Measurements from ENCODE around the gene MPC1L. TPM values are rescaled to one million over a fixed set of nuclear protein-coding genes. Genes with fewer than 3 reads are reported as not detected.
"Not testable (repeated sequence)": the region's sequence is repeated elsewhere in the genome, so short reads cannot be mapped to it uniquely, and the experiment has no call there.

Gene MPC1L
- total RNA-seq, 4 donors from 2014 or later: not detected

DNA sequence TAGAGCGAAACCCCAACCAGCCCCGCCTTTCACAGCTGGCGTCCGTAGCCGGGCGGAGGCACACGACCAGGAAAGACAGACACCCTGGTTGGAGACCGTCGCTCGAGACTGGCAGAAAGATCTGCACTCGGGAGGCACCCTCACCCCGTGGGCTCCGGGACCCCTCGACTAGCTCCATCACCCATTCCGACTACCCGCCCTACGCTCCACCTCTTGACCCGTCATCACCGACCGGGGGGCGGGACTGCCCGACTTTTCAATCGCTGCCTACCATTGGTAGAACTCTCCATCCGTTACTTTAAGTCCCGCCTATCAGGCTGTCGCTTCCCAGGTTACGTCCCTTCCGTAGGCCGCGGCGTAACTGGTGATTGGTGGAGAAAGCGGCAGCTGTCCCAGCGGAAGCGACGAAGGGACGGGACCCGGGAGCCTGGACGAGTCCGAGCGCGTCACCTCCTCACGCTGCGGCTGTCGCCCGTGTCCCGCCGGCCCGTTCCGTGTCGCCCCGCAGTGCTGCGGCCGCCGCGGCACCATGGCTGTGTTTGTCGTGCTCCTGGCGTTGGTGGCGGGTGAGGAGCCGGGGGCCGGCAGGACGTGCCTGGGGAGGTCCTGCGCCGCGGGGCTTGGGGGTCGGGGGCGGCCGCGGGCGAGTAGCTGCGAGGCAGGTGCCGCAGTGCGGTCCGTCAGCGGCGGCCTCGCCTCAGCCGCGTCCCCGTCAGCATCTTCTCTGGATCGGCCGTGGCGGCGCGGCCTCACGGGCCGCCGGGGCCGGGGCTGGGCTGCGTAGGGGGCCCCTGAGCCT is 42.5 kb upstream of the MPC1L start, which contains the start of gene ATP6AP2:
ATP6AP2 (plus strand) TSS at position 434 of the 799 bp plus-strand sequence; CDS start at position 530, 96 bp downstream.
- DNase-seq (ENCODE audit: low spot score) (peak; percentile 42), ATAC-seq (ENCODE audit: low FRiP score) (peak; percentile 94)
- TF ChIP-seq, protein P1, sequence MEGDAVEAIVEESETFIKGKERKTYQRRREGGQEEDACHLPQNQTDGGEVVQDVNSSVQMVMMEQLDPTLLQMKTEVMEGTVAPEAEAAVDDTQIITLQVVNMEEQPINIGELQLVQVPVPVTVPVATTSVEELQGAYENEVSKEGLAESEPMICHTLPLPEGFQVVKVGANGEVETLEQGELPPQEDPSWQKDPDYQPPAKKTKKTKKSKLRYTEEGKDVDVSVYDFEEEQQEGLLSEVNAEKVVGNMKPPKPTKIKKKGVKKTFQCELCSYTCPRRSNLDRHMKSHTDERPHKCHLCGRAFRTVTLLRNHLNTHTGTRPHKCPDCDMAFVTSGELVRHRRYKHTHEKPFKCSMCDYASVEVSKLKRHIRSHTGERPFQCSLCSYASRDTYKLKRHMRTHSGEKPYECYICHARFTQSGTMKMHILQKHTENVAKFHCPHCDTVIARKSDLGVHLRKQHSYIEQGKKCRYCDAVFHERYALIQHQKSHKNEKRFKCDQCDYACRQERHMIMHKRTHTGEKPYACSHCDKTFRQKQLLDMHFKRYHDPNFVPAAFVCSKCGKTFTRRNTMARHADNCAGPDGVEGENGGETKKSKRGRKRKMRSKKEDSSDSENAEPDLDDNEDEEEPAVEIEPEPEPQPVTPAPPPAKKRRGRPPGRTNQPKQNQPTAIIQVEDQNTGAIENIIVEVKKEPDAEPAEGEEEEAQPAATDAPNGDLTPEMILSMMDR (IDR thresholded peaks at IDR 0.05): no peak

DNA sequence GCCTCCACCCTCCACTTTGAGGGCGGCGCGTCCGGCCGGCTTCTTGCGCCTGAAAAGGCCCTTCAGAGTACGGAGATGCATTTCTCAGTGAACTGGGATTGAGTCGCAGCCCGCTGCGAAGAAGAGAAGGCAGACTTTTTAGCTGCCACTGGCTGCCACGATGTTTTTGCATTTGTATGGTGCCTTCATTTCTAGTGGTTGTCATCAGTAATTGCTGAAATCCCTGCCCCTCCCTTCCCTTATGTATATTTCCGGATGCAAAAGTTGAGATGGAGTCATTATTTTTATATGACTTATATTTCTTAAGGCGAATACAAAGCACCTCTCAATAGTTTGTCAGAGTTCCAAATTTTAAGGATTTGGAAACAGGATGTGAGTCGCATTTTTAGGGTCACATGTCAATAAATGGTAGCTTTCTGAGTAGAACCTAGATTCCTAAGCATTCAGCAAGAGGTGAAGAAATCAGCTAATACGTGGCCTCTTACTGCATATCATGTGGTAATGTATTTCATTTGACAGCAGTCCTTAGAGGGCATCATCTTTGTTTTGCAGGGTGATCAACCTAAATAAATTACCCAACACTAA is 41.8 kb upstream of the MPC1L start:
- ATAC-seq (ENCODE audit: low FRiP score): no peak
- DNase-seq (ENCODE audit: low spot score): no peak
- TF ChIP-seq, protein P1 (IDR thresholded peaks at IDR 0.05): no peak

DNA sequence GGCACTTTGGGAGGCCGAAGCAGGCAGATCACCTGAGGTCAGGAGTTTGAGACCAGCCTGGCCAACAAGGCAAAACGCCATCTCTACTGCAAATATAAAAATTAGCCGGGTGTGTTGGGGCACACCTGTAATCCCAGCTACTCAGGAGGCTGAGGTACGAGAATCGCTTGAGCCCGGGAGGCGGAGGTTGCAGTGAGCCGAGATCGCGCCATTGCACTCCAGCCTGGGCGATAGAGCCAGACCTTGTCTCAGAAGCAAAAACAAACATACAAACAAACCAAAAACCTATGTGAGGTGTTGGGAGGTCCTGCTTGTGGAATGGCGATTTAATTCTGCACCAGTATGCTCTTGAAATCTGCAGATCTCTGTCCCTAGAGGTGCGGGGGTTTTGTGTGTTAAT is 41.0 kb upstream of the MPC1L start:
- not testable (repeated sequence) for ATAC-seq (ENCODE audit: low FRiP score); DNase-seq (ENCODE audit: low spot score)

DNA sequence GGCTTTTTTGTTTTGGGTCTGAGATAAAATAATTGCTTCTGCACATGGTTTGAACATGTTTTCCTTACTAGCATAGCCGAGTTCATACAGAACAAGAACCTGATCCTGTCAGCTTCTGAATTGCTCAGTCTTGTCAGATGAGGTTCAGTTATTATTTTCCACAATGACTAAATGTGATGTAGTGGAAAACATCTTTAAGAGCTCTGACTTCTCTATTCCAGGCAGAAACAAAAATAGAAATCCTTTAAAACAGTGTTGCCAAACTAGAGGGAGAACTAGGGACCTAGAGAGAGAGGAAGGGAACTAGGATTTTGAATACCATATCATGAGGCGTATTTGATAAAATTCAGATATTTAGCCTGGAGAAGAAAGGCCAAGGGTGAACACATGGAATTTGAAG is 40.4 kb upstream of the MPC1L start:
- DNase-seq (ENCODE audit: low spot score) (no peak), ATAC-seq (ENCODE audit: low FRiP score) (no peak)
- TF ChIP-seq, protein P1 (IDR thresholded peaks at IDR 0.05): no peak

DNA sequence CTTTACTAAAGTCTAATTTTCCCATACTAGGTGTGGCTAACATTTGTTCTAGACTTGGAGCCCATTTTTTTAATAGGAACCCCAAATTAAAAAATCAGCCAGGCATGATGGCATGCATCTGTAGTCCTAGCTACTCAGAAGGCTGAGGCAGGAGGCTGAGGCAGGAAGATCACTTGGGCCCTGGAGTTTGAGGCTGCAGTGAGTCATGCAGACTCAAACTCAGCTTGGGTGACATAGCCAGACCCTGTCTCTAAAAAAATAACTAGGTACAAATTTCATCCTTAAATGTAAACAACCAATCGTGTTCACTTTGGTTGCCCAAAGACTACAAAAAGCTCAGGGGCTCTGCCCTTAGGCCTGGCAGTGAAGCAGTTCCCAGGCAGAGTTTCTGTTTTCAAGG is 35.6 kb upstream of the MPC1L start:
- not testable (repeated sequence) for ATAC-seq (ENCODE audit: low FRiP score); DNase-seq (ENCODE audit: low spot score)

DNA sequence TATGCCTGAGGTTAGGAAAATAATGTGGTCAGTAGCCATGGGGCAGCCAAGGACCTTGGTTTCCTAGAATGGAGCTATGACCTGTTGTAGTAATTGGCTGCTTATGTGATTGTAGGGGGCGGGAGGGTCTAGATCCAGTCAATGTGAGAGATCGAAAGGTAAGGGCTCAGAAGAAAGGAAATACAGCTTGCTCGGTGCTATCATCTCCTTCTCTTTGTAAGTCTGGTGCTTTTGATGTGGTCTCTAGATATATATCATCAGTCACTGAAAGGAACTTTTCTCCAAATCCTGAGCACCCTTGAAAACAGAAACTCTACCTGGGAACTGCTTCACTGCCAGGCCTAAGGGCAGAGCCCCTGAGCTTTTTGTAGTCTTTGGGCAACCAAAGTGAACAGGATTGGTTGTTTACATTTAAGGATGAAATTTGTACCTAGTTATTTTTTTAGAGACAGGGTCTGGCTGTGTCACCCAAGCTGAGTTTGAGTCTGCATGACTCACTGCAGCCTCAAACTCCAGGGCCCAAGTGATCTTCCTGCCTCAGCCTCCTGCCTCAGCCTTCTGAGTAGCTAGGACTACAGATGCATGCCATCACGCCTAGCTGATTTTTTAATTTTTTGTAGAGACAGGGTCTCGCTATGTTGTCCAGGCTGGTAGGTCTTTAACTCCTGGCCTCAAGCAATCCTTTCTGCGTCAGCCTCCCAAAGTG is 33.5 kb upstream of the MPC1L start:
- DNase-seq (ENCODE audit: low spot score); ATAC-seq (ENCODE audit: low FRiP score): not testable (repeated sequence)

DNA sequence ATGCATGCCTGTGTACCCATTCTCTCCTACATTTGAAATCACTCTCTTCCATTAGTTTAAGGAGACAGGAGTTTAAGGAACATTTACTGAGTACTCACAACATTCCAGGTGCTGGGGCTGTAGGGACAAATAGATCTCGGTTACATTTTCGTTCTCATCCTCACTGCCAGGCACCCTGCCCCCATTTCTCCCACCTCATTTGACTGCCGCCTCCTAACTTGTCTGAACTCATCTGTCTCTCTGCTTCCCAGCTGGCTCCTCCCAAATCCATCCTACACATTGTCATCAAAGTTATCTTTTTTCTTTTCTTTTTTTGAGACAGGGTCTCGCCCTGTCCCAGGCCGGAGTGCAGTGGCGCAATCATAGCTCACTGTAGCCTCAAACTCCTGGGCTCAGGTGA is 19.8 kb upstream of the MPC1L start:
- DNase-seq (ENCODE audit: low spot score): no peak
- TF ChIP-seq, protein P1 (IDR thresholded peaks at IDR 0.05): no peak
- no peak for ATAC-seq (ENCODE audit: low FRiP score)

DNA sequence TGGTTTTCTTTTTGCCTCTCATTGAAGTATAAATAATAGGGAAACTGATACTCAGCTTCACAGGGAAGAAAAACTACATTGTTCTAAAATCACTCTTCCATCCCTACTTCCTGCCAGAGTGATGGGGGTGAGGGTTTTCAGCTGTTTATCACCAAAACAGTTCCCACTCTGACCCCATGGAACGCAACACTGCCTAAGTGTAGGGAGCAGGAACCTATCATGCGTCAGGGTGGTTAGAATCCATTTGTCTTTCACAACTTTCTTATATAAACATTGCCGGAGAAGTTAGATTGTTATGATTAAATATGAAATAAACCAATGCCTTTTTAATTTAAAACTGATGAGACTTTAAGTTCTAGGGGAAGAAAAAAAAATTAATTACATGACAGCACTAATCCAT is 15.8 kb upstream of the MPC1L start:
- no peak for DNase-seq (ENCODE audit: low spot score)
- TF ChIP-seq, protein P1 (IDR thresholded peaks at IDR 0.05): no peak
- ATAC-seq (ENCODE audit: low FRiP score): no peak
